ENCODE data around the gene MYMK.

MYMK gene

DNA sequence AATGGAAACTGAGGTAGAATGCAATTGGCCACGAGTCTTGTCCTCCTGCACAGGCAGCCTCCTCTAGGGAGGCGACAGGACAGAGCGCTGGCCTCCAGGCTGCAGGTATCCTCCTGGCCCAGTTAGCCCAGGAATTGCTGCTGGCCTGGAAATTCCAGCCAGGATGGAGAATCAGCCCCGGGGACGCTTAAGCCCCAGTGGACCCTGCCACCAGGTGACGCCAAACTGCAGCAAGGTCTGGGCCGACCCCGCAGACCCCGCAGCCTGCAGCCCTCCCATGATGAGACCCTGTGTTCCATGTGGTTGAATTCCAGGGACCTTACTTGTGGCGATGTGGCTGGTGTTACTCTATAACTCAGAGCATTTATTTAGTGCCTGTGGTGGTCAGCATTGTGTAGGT is 57.7 kb downstream of the MYMK start:
- no peak for TF ChIP-seq CTCF (IDR thresholded peaks at IDR 0.05; ENCODE audit: low read depth, low read length)
- H3K4me3 ChIP-seq (ENCODE audit: low read depth, low read length) = no peak overlapping the region

GRCh38 chr9:133465984-133466383 is 58.8 kb downstream of the MYMK start:
- H3K4me3 ChIP-seq (ENCODE audit: low read depth, low read length) = no peak overlapping the region
- TF ChIP-seq CTCF (IDR thresholded peaks at IDR 0.05; ENCODE audit: low read depth, low read length) = no peak

DNA sequence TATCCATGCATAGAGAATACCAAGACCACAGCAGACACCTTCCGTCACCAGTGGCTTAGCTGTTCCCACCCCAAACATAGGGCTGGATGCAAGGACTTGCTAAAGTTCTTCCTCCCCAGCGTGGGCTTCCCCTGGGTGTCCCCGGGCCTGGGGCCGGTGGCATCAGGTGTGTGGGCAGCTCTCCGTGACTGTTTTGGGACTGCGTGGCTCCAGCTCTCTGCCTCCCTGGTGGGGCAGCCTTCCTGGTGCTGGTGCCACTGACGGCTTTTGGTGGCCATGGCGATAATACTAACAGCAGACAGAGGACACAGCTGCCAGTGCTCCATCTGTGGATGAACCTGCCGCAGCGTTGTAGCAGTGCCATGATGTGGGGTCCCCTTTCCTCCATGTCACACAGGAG is 60.1 kb downstream of the MYMK start:
- no peak for TF ChIP-seq CTCF (IDR thresholded peaks at IDR 0.05; ENCODE audit: low read depth, low read length)
- H3K4me3 ChIP-seq (ENCODE audit: low read depth, low read length) = no peak overlapping the region

Data from WI38 (cell line).